Lower lobe of right lung (tissue), 2 donors: ENCODE data around the gene LIX1. TPM values are rescaled to one million over a fixed set of nuclear protein-coding genes. Genes with fewer than 3 reads are reported as not detected.

ENCODE experiments used
- ATAC-seq, 2 donors: fragments of 200-7000 bp; cut with Tn5 transposase; one replicate each; pipeline ENCODE4 v1.9.1; 2020 to 2022; ENCODE audit warnings: mild to moderate bottlenecking in 2 of 2, moderate library complexity in 2 of 2
- DNase-seq: peaks from one replicate; pipeline ENCODE4 v3.0.0-alpha.2; 2020
- H3K27ac ChIP-seq: fragments of 200-600 bp; one replicate; pipeline ENCODE4 v1.8.0; 2022
- H3K27me3 ChIP-seq: fragments of 200-600 bp; one replicate; pipeline ENCODE4 v1.8.0; 2022; ENCODE audit warnings: low read depth
- H3K36me3 ChIP-seq: fragments of 200-600 bp; one replicate; pipeline ENCODE4 v1.8.0; 2022; ENCODE audit warnings: mild to moderate bottlenecking
- H3K4me1 ChIP-seq: fragments of 200-600 bp; one replicate; pipeline ENCODE4 v1.8.0; 2022
- H3K4me3 ChIP-seq: fragments of 200-600 bp; one replicate; pipeline ENCODE4 v1.8.0; 2022; ENCODE audit warnings: mild to moderate bottlenecking
- H3K9me3 ChIP-seq: fragments of 200-600 bp; one replicate; pipeline ENCODE4 v1.8.0; 2022
- CTCF ChIP-seq: fragments of 200-600 bp; IDR thresholded peaks from one replicate; pipeline ENCODE4 v1.8.0; 2022; ENCODE audit warnings: antibody characterized with exemption, mild to moderate bottlenecking
- intact Hi-C: fragments of 100-400 bp; cut with DNase I; formaldehyde crosslinking; loops from one replicate; pipeline ENCODE4 v1.11.0; 2022
- total RNA-seq: library from RNA; stranded (reverse); fragmentation: NEBNext Ultra II Directional; extraction: Animal tissue kit (Norgen Biotek cat#: 25700); gene quantifications from one replicate; pipeline ENCODE4 v1.2.1, GENCODE V29; 2021
- donor health status: DM: no; HTN: yes; CAD: no; lungs with severe emphysema.

The LIX1 gene
- total RNA-seq, 1 donor from 2014 or later, result not detected

DNA sequence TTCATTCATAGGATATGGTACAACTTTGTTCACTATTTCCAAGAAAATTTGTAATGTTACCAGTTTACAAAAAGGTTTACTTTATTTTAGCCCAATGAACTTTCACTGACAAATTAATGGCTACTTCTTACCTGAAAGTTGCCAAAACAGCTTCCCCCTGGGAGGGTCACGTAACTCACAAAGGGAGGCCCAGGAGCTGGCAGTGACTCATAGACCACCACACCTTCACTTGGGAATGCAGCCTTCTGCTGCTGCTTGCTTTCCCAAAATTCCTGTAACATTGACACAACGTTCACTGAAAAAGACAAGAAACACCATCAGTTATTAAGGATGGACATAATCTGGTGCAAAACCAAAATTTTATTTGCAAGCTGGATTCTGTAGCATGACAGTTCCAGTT, 18.1 kb downstream of the LIX1 start:
- Histone ChIP-seq H3K36me3 (no peaks in the 10 kb centered on the region), H3K27ac (no peak overlapping the region), H3K9me3 (no peaks in the 10 kb centered on the region), H3K4me1 (no peaks in the 10 kb centered on the region), H3K4me3 (no peak overlapping the region), H3K27me3 (no peaks in the 10 kb centered on the region)
- ATAC-seq (no peak), DNase-seq (no peak)
- TF ChIP-seq CTCF, result no peak
- intact Hi-C loops, result no loop called here

DNA sequence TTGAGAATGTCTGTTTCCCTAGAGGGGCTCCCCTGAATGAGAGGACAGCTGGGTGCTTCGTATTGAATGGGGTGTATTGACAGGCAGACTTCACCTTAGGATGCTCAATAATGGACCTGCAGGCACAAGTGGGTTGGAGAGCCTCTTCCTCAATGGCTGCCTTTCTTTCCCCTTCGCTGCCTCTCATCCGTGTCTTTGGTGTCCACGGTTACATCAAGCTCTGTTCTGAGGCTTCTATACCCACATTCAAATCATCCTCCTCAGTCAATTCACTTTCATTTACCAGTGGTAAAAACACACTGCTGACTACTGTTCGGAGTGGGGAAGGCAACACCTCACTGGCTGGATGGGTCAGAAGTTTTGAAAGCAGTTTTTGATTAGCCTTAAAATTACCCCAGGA, 20.6 kb downstream of the LIX1 start:
- H3K27ac ChIP-seq, result no peak overlapping the region
- TF ChIP-seq CTCF, result no peak
- H3K36me3 ChIP-seq, result no peaks in the 10 kb centered on the region
- no peak overlapping the region for H3K4me3 ChIP-seq
- H3K9me3 ChIP-seq, result no peaks in the 10 kb centered on the region
- ATAC-seq, result no peak
- DNase-seq, result no peak
- H3K27me3 ChIP-seq, result no peaks in the 10 kb centered on the region
- no peaks in the 10 kb centered on the region for H3K4me1 ChIP-seq
- intact Hi-C loops, result no loop called here

DNA sequence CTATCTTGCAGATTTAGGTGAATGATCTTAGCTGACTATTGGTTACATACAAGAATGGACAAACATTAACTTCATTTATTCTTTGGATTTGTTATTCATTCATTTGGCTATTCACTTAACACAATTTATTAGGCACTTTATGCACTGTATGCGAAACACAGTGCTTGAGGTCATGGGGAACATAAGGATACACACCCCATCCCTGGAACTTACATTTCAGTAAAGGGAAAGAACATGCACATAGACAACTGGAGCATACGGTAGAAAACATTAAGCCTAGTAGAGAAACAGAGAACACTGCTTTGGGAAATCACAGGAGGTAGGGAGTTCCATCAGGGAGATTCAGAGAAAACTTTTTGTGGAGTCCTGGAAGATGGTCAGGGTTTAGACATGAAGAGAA, 22.2 kb downstream of the LIX1 start:
- intact Hi-C loops, result no loop called here
- ATAC-seq (no peak), DNase-seq (no peak)
- TF ChIP-seq CTCF, result no peak
- Histone ChIP-seq H3K4me3 (no peak overlapping the region), H3K9me3 (no peaks in the 10 kb centered on the region), H3K4me1 (no peaks in the 10 kb centered on the region), H3K27ac (no peak overlapping the region), H3K36me3 (no peaks in the 10 kb centered on the region), H3K27me3 (no peaks in the 10 kb centered on the region)

DNA sequence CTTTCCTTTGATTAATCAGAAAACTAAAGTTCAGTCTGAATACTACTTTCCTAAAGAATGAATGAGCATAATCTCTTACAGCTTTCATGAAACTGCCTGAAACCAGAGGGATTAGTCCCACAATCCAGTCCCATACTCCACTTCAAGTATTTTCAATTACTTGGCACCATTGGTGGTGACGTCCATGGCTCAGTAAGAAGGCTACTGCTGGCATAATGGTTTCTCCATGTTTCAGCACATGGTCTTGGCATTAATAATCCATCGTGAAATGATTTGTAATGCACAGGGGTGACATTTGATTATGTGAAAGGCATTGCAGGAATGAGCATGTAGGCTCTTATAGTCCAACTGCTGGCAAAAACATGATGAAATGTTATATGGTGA, 23.4 kb downstream of the LIX1 start:
- no peak for DNase-seq
- no peaks in the 10 kb centered on the region for H3K9me3 ChIP-seq
- no peaks in the 10 kb centered on the region for H3K36me3 ChIP-seq
- no peak overlapping the region for H3K27ac ChIP-seq
- TF ChIP-seq CTCF, result no peak
- H3K27me3 ChIP-seq, result no peaks in the 10 kb centered on the region
- intact Hi-C loops, result no loop called here
- H3K4me3 ChIP-seq, result no peak overlapping the region
- no peak for ATAC-seq
- H3K4me1 ChIP-seq, result no peaks in the 10 kb centered on the region

- Histone ChIP-seq H3K36me3 (no peaks in the 10 kb centered on the region), H3K27ac (no peak overlapping the region), H3K9me3 (no peaks in the 10 kb centered on the region), H3K27me3 (no peaks in the 10 kb centered on the region), H3K4me1 (no peaks in the 10 kb centered on the region), H3K4me3 (no peak overlapping the region)
- no peak for TF ChIP-seq CTCF
- DNase-seq, result no peak
- no peak for ATAC-seq
- intact Hi-C loops, result no loop called here
These were observed 24.0 kb downstream of the LIX1 start for GRCh38 chr5:97118261-97119006.
